ENCODE measurements around the gene AGER.

AGER gene

DNA sequence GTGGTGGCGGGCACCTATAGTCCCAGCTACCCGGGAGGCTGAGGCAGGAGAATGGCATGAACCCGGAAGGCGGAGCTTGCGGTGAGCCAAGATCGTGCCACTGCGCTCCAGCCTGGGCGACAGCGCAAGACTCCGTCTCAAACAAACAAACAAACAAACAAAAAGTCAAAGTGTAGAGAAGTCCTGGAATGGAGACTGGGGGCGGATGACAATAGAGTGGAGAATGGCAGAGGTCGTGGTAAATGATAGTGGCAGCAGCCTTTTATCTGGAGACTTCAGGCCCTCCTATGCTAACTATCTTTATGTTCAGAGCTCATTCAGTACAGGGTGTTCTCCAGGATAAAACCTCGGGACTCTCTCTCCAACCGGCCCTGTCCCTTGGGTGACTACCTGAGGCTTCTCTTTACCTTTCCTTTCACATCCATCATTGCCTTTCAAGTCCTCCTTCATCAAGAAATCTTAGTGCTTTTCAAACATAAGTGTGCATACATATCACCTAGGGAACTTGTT lies 52.6 kb downstream of the AGER start:
- peaks cover 18% of the 10 kb centered on the region for H3K4me1 ChIP-seq
- TF ChIP-seq, protein P1, sequence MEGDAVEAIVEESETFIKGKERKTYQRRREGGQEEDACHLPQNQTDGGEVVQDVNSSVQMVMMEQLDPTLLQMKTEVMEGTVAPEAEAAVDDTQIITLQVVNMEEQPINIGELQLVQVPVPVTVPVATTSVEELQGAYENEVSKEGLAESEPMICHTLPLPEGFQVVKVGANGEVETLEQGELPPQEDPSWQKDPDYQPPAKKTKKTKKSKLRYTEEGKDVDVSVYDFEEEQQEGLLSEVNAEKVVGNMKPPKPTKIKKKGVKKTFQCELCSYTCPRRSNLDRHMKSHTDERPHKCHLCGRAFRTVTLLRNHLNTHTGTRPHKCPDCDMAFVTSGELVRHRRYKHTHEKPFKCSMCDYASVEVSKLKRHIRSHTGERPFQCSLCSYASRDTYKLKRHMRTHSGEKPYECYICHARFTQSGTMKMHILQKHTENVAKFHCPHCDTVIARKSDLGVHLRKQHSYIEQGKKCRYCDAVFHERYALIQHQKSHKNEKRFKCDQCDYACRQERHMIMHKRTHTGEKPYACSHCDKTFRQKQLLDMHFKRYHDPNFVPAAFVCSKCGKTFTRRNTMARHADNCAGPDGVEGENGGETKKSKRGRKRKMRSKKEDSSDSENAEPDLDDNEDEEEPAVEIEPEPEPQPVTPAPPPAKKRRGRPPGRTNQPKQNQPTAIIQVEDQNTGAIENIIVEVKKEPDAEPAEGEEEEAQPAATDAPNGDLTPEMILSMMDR (IDR thresholded peaks at IDR 0.05): no peak
- no peaks in the 10 kb centered on the region for H3K27me3 ChIP-seq (ENCODE audit: control insufficient read depth, insufficient read depth, low read length)
- H3K9ac ChIP-seq: no peak overlapping the region
- peak overlapping the region; percentile 2 for H2AFZ ChIP-seq
- peaks cover 10% of the 10 kb centered on the region for H3K79me2 ChIP-seq
- no peak overlapping the region for H3K27ac ChIP-seq
- no peaks in the 10 kb centered on the region for H3K36me3 ChIP-seq (ENCODE audit: control insufficient read depth, insufficient read depth, low read length)
- H3K9me3 ChIP-seq (ENCODE audit: control insufficient read depth, low read length): no peaks in the 10 kb centered on the region
- H3K4me2 ChIP-seq (ENCODE audit: low read length): no peak overlapping the region
- H3K4me3 ChIP-seq (ENCODE audit: low read depth, low read length): no peak overlapping the region

All from parathyroid adenoma (tissue), 2 donors.